Activated CD8-positive, alpha-beta memory T cell treated with anti-CD3 and anti-CD28 coated beads, Interleukin-2, amount 50 U/mL, for 48 hours (primary cell): ENCODE results near the gene R3HDM2.

ENCODE experiments used
- DNase-seq: peaks from one replicate; pipeline ENCODE4 v3.0.0-alpha.2; 2020

R3HDM2 gene

GRCh38 chr12:57212701-57213057, 218.2 kb downstream of the R3HDM2 start:
- no peak for DNase-seq

DNA sequence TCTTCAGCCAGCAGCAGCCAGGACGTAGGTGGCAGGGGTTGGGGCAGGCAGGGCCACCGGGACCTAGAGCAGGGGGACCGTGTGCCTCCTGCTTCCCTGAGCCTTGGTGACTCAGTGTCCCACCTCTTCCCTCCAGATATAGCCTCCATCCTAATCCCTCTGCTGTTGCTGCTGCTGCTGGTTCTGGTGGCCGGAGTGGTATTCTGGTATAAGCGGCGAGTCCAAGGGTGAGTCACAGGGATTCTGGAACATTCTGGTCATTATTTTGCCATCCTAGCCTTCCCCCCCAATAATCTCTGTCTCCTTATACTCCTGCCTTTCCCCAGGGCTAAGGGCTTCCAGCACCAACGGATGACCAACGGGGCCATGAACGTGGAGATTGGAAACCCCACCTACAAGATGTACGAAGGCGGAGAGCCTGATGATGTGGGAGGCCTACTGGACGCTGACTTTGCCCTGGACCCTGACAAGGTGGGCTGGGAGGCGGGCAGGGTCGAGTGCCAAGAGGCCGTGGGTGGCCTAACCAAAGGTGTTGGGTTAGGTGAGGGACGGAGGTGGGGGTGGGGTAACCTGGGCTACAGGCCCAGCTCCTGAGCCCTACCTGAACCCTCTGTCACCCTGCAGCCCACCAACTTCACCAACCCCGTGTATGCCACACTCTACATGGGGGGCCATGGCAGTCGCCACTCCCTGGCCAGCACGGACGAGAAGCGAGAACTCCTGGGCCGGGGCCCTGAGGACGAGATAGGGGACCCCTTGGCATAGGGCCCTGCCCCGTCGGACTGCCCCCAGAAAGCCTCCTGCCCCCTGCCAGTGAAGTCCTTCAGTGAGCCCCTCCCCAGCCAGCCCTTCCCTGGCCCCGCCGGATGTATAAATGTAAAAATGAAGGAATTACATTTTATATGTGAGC, 218.8 kb downstream of the R3HDM2 start:
- DNase-seq = no peak

DNA sequence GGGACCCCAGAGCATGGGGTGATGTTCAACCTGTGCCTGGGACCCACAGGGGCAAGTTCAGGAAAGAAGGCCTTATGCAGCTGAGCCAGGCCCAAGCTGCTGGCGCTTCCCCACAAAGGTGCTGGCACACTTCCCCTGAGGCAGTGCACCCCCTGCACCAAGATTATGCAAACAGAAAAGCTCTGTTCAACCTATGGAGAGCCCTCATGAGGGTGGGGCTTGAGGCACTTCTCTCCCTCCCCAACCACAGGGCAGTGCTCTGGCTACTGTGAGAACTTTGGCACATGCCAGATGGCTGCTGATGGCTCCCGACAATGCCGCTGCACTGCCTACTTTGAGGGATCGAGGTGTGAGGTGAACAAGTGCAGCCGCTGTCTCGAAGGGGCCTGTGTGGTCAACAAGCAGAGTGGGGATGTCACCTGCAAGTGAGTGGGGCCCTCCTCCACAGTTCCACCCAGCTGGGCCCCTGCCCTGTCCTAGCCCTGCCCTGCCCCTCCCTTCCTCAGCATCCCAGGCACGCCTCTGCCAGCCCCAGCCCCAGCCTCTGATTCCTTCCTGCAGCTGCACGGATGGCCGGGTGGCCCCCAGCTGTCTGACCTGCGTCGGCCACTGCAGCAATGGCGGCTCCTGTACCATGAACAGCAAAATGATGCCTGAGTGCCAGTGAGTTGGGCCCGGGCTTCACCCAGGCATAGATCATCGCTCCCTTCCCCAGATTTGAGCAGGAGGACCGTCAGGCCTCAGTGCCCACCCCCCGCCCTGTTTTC, 219.7 kb downstream of the R3HDM2 start:
- DNase-seq = no peak

DNA sequence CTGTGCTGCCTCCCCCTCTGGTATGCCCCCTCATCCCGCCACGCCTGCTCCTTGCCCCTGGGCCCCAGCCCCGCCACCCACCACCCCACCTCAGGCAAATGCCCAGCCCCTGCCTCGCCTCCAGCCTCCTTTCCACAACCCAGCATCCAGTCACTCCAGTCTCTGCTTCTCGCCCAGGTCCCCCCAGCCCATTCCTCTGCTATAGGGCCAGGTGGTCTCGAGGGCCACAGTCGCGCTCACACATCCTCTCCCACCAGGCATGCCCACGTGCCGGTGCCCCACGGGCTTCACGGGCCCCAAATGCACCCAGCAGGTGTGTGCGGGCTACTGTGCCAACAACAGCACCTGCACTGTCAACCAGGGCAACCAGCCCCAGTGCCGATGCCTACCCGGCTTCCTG, 220.4 kb downstream of the R3HDM2 start:
- DNase-seq = no peak

- DNase-seq = no peak
Measured at GRCh38 chr12:57209916-57210315, 220.9 kb downstream of the R3HDM2 start.

DNA sequence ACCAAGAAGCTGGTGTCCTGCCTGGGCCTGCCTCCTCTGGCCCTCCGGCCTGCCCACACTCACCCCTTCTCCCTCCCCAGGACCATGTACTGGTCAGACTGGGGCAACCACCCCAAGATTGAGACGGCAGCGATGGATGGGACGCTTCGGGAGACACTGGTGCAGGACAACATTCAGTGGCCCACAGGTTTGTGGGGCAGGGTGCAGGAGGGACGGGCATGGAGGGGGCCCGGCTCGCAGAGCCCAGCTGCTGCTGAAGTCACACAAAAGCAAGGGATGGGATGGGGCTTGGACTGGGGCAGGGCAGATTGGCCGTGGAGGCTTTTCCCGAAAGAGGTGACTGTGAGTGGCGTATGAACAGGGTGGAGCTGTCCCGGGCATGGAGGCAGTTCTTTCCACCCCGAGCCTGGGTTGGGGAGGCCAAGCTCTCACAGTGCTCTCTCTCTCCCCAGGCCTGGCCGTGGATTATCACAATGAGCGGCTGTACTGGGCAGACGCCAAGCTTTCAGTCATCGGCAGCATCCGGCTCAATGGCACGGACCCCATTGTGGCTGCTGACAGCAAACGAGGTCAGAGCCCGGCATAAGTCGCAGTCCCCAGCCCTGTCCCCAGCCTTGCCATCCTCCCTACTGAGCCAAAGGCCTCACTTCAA, 222.1 kb downstream of the R3HDM2 start:
- DNase-seq = no peak

DNA sequence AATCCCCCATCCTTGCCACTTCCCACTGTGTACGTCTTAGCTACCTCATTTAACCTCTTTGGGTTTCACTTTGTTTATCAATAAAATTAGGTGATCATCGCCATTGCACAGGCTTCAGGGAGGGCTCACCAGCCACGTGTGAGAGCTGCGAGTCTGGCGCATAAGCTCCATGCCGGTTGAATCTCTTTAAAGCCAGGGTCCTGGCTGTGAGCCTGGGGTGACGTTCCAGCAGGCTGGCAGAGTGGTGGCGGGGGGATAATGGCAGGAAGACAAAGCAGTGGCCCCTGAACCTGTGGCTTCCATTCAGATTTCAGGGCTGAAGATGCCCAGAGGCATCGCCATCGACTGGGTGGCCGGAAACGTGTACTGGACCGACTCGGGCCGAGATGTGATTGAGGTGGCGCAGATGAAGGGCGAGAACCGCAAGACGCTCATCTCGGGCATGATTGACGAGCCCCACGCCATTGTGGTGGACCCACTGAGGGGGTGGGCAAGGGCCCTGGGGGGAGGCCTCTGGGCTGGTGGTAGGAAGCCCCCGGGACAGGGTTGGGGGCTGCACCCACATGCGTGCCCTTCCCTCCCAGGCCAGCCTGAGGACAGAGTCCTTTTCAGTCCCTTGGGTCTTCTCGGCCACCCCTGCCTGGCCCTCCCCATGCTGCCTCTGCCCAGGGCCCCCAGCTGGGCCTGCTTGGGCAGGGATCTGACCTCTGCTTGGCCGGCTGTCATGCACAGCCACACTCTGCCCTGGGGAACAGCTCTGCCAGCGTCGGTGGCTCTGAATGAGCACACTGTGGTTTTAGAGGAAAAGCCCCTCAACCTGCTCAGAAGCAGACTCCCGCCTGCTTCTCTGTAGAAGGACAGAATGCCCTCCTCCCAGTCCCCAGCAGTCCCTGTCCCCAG, 222.9 kb downstream of the R3HDM2 start:
- no peak for DNase-seq

DNA sequence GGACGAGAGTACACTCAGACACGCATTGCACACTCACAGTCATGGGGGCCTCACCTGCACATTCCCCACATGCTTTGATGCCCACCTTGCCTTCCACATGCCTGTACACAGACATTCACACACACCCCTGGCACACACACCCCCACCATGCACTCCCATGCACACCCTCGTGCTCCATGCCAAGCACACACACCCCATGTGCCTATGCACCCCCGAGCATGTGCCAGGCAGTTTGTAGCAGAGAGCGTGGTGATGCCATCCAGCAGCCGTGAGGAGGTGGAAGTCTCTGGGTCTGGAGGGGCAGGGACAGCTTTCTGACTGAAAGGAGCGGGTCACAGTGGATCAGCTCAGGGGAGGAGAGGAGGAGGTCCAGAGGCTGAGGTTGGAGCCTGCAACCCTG, 224.9 kb downstream of the R3HDM2 start:
- DNase-seq = no peak

GRCh38 chr12:57205186-57205585, 225.7 kb downstream of the R3HDM2 start:
- no peak for DNase-seq

DNA sequence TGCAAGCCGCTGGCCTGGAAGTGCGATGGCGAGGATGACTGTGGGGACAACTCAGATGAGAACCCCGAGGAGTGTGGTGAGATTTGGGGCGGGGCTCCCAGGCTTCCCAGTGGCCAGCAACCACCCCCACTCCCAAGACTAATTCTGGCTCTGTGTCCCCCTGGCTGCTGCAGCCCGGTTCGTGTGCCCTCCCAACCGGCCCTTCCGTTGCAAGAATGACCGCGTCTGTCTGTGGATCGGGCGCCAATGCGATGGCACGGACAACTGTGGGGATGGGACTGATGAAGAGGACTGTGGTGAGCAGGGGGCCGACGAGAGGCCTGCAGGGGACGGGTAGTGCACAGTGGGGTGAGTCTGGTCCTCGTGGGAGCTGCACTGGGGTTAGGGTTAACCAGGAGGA, 226.4 kb downstream of the R3HDM2 start:
- DNase-seq = no peak

GRCh38 chr12:57203791-57204190, 227.1 kb downstream of the R3HDM2 start:
- DNase-seq = no peak
